Measurements from ENCODE around the gene CDH23. TPM values are rescaled to one million over a fixed set of nuclear protein-coding genes. Genes with fewer than 3 reads are reported as not detected.

The CDH23 gene
- total RNA-seq, 4 donors from 2014 or later: 13.8 to 20.1 (median 17.3) TPM

DNA sequence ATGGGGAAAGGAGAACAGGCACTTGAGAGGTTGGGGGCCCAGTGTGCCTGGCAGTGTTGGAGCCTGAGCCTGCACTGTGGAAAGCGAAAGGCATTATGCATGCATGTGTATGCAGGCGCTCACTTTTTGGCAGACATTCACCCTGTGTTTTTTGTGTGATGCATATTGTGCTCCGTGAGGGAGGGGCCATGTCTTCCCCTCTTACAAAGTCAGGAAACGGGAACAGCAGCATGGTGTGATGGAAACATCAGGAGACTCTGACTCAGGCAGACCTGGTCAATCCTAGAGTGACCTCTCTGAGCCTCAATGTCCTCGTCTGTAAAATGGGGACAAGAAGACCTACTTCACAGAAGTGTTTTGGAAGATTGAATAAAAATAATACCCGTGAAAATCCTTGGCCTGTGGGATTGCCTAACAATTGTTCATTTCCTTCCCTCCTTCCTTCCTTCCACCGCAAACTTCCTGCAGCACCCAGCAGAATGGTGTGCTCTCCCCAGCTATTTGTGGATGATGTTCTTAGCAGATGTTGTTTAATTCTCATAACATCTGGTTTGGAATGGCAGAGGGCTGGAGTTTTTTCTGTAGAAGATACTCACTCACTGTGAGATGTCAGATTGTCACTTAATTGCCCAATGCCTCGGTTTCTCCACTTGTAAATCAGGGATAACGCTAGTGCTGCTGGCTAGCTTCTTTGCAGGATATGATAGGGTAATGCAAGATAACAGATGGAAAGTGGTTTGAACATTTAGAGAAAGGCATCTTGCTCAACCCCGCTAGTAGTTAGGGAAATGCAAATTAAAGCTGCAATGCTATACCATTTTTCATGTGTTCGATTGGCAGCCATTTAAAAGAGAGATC is 39.8 kb downstream of the CDH23 start:
- 70 to 72% methylated on average over 11 of the region's 11 CpGs for WGBS, 2 donors
- Histone ChIP-seq H3K4me1 (peaks cover 0 to 32% (median 6%) of the 10 kb centered on the region in 4 donors), H3K4me3 (no peak overlapping the region), H3K27me3 (no peaks in the 10 kb centered on the region), H3K36me3 (no peaks in the 10 kb centered on the region), H3K27ac (no peak overlapping the region), H3K9me3 (no peaks in the 10 kb centered on the region)
- TF ChIP-seq POLR2A (IDR thresholded peaks at IDR 0.05): no peak
- no peak for TF ChIP-seq EP300 (IDR thresholded peaks at IDR 0.05)
- TF ChIP-seq, protein P1, sequence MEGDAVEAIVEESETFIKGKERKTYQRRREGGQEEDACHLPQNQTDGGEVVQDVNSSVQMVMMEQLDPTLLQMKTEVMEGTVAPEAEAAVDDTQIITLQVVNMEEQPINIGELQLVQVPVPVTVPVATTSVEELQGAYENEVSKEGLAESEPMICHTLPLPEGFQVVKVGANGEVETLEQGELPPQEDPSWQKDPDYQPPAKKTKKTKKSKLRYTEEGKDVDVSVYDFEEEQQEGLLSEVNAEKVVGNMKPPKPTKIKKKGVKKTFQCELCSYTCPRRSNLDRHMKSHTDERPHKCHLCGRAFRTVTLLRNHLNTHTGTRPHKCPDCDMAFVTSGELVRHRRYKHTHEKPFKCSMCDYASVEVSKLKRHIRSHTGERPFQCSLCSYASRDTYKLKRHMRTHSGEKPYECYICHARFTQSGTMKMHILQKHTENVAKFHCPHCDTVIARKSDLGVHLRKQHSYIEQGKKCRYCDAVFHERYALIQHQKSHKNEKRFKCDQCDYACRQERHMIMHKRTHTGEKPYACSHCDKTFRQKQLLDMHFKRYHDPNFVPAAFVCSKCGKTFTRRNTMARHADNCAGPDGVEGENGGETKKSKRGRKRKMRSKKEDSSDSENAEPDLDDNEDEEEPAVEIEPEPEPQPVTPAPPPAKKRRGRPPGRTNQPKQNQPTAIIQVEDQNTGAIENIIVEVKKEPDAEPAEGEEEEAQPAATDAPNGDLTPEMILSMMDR (IDR thresholded peaks at IDR 0.05): no peak
- DNase-seq (ENCODE audit: low spot score in 2 of 2): no peak

DNA sequence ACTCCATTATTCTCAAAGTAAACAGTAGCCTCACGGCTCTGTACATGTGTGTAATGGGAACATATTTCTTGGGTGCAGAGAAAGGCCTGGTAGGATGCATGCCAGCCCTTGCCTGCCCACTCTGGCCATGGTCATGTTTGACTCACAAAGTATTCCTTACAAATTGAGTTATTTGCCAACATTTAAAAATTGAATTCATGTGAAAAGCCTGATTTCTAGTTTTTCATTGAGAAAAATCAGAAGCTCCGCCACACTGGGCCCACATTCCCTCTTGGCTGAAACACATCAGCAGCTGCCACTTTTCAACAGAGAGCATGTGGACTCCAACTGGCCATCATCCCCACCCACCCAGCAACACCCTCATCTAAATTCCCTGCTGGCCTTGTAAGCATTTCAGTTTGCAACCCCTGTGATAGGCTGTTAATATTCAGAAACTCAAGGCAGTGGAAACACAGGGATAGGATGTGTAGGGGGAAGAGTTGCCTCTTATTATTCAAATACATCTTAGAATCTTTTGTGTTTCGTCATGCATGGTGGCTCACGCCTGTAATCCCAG is 40.9 kb downstream of the CDH23 start:
- H3K36me3 ChIP-seq: no peaks in the 10 kb centered on the region
- TF ChIP-seq, protein P1 (IDR thresholded peaks at IDR 0.05): no peak
- TF ChIP-seq POLR2A (IDR thresholded peaks at IDR 0.05) (no peak), EP300 (IDR thresholded peaks at IDR 0.05) (no peak)

DNA sequence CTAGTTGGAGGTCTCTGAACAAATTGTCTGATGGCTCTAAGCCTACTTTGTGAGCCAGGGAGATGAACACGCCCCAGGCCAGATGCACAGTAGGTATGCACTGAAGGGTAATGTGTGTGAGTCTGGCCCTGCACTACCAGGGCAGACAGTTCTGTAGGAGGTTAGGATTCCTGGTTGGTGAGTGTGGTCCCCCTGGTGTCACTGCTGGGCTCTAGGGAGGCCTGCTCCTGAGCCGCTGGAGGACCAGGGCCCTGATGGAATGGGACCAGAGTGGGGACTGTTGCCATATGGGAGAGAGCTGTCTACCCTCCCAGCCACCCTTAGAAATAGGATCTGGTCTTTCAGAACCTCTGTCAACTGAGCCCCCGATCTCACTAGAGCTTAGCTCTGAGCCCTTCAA is 42.0 kb downstream of the CDH23 start:
- Histone ChIP-seq H3K4me3 (no peak overlapping the region), H3K4me1 (peaks cover 0 to 27% (median 6%) of the 10 kb centered on the region in 4 donors), H3K27me3 (no peaks in the 10 kb centered on the region), H3K27ac (no peak overlapping the region), H3K9me3 (no peaks in the 10 kb centered on the region), H3K36me3 (no peaks in the 10 kb centered on the region)
- TF ChIP-seq EP300 (IDR thresholded peaks at IDR 0.05) (no peak), POLR2A (IDR thresholded peaks at IDR 0.05) (no peak)
- TF ChIP-seq, protein P1 (IDR thresholded peaks at IDR 0.05): no peak
- no peak for DNase-seq (ENCODE audit: low spot score in 2 of 2)
- 97% methylated on average over 3 of the region's 3 CpGs for WGBS, 2 donors

More for the DNA sequence above, 40.9 kb downstream of the CDH23 start:
- Histone ChIP-seq H3K27me3 (no peaks in the 10 kb centered on the region), H3K4me3 (no peak overlapping the region), H3K4me1 (peaks cover 0 to 27% (median 6%) of the 10 kb centered on the region in 4 donors), H3K27ac (peak overlapping the region in 1 of 4 donors; percentile 7), H3K9me3 (no peaks in the 10 kb centered on the region)
- no peak for DNase-seq (ENCODE audit: low spot score in 2 of 2)
- 75 to 77% methylated on average over 4 of the region's 4 CpGs for WGBS, 2 donors

DNA sequence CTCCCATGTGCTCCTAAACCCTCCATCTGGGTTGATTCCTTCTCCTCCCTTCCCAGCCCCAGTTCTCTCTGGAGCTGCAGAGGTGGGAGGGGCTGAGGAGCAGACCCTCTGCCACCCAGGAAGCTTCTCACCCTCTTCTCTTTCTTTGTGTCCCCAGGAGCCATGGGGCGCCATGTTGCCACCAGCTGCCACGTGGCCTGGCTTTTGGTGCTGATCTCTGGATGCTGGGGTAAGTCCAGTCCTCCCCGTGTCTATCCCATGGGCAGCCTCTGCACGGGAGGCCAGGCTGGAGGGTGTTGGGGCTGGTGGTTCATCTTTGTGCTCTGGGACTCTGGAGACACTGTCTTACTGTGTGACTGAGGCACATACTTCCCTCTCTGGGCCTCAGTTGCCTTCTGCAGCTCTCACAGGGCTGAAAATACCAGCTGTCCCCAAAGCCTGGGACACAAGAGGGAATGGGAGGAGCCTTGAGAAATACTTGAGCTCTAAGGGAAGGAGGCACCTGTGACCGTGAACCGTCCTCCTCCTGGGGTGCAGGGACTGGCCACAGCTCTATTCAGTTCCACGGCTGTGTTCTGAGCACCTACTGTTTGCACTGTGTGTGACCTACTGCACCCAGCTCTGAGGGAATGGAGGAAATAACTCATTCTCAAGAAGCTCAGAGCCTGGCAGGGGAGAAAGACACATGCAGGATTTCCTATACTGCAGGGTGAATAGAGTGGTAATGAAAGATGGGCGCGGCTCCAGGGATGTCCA is 43.1 kb downstream of the CDH23 start:
- Histone ChIP-seq H3K36me3 (no peaks in the 10 kb centered on the region), H3K4me1 (peaks cover 0 to 27% (median 6%) of the 10 kb centered on the region in 4 donors), H3K27ac (no peak overlapping the region), H3K4me3 (no peak overlapping the region), H3K9me3 (no peaks in the 10 kb centered on the region), H3K27me3 (no peaks in the 10 kb centered on the region)
- DNase-seq (ENCODE audit: low spot score in 2 of 2): no peak
- WGBS, 2 donors: 84 to 86% methylated on average over 9 of the region's 9 CpGs
- TF ChIP-seq EP300 (IDR thresholded peaks at IDR 0.05) (no peak), POLR2A (IDR thresholded peaks at IDR 0.05) (no peak)
- TF ChIP-seq, protein P1 (IDR thresholded peaks at IDR 0.05): no peak
